Stomach (tissue), 9 donors: ENCODE results near the gene C12orf60. TPM values are rescaled to one million over a fixed set of nuclear protein-coding genes. Genes with fewer than 3 reads are reported as not detected.

ENCODE experiments used
- DNase-seq, 2 donors: peaks; one replicate each; pipeline versions ENCODE4 v3.0.0 to v3.0.0-alpha.2; 2013 to 2019
- H3K27ac ChIP-seq, 5 donors: fragments of 200-600 bp in 4 of 5; sonication (generic) in 4 of 5; one replicate each; pipeline ENCODE4 v1.5.1; 2013 to 2019; ENCODE audit warnings: mild to moderate bottlenecking in 1 of 5, moderate library complexity in 1 of 5
- H3K27me3 ChIP-seq, 3 donors: fragments of 200-600 bp; sonication (generic); one replicate each; pipeline ENCODE4 v1.5.1; 2017 to 2019; ENCODE audit warnings: mixed run types in 1 of 3
- H3K36me3 ChIP-seq, 4 donors: fragments of 200-600 bp; sonication (generic); 1 replicate in 3 of 4; 2 replicates in 1 of 4; pipeline ENCODE4 v1.5.1; 2016 to 2019
- H3K4me1 ChIP-seq, 4 donors: fragments of 200-600 bp; sonication (generic); one replicate each; pipeline ENCODE4 v1.5.1; 2016 to 2019
- H3K4me3 ChIP-seq, 4 donors: fragments of 200-600 bp; sonication (generic) in 3 of 4; one replicate each; pipeline ENCODE4 v1.5.1; 2016 to 2019; ENCODE audit warnings: mild to moderate bottlenecking in 1 of 4
- H3K9me3 ChIP-seq, 4 donors: fragments of 200-600 bp; sonication (generic); one replicate each; pipeline ENCODE4 v1.5.1; 2016 to 2019
- CTCF ChIP-seq, 7 experiments: fragments of 450-650 bp in 4 of 7; fragments of 200-600 bp in 3 of 7; sonication (generic) in 3 of 7; IDR thresholded peaks; one replicate each; pipeline ENCODE4 v1.5.1; 2016 to 2019; ENCODE audit warnings: antibody characterized with exemption in 7 of 7, control low read depth in 2 of 7, mild to moderate bottlenecking in 1 of 7
- EP300 ChIP-seq: sonication (generic); formaldehyde crosslinking; IDR thresholded peaks from one replicate; pipeline ENCODE4 v1.6.1; 2017; ENCODE audit warnings: antibody characterized with exemption
- POLR2A ChIP-seq, 4 donors: fragments of 450-650 bp; IDR thresholded peaks; one replicate each; pipeline ENCODE4 v1.6.1; 2016; ENCODE audit warnings: antibody characterized with exemption in 4 of 4, control low read depth in 2 of 4, mild to moderate bottlenecking in 1 of 4, moderate library complexity in 1 of 4
- POLR2AphosphoS5 ChIP-seq, 3 donors: sonication (generic); formaldehyde crosslinking; IDR thresholded peaks; one replicate each; pipeline ENCODE4 v1.6.1; 2016; ENCODE audit warnings: antibody characterized with exemption in 3 of 3
- WGBS, 5 donors: extraction: QIAGEN DNeasy Blood & Tissue Kit in 3 of 5; methylation state at CpG; one replicate each; pipeline versions ENCODE4 v1.1.5 to v1.1.7; 2013 to 2018; 5-methylcytosine and 5-hydroxymethylcytosine counted together
- intact Hi-C: fragments of 100-400 bp; cut with DNase I; formaldehyde crosslinking; loops from one replicate; pipeline ENCODE4 v1.15.1; 2023; ENCODE audit warnings: low total_unique reads
- polyA plus RNA-seq, 3 donors: library from polyadenylated mRNA; stranded (reverse); fragments of 200-250 nt; gene quantifications; one replicate each; pipeline ENCODE4 v1.2.3, GENCODE V29; 2013
- total RNA-seq, 5 donors: library from RNA; depleted of rRNA; stranded (reverse); fragments of >200 nt; gene quantifications; one replicate each; pipeline versions ENCODE4 v1.1.0 to v1.2.3, GENCODE V29; 2014 to 2016
- donor health status: healthy with polysubstance abuse.
- donor health status: Bipolar disorder and iron deficiency.
- donor health status: healthy.

The C12orf60 gene
- total and polyA plus RNA-seq, 8 donors: 1.0 to 3.1 (median 1.4) TPM; not detected in 2

- Histone ChIP-seq H3K27ac (peak overlapping the region; percentile 91 to 99 (median 96)), H3K27me3 (no peaks in the 10 kb centered on the region), H3K9me3 (peaks cover 0 to 12% (median 0%) of the 10 kb centered on the region in 4 donors), H3K4me1 (peaks cover 0 to 52% (median 29%) of the 10 kb centered on the region in 4 donors), H3K36me3 (peaks cover 0 to 18% (median 2%) of the 10 kb centered on the region in 4 donors), H3K4me3 (peak overlapping the region; percentile 62 to 75 (median 70))
- intact Hi-C loops: loop anchor here (2.0 kb wide), 1 partner anchor 33 kb away; the partner anchor contains the start of genes C12orf60 and WBP11
- peak; percentile 90 to 95 for DNase-seq
- TF ChIP-seq POLR2A (IDR thresholded peaks at IDR 0.05) (peak in 2 of 4 donors; percentile 25 to 35), CTCF (IDR thresholded peaks at IDR 0.05) (peak in 5 of 7 experiments; percentile 80 to 95 (median 86)), EP300 (no peak), POLR2AphosphoS5 (IDR thresholded peaks at IDR 0.05) (peak; percentile 54 to 91 (median 84))
- 0 to 1% (median 0%) methylated on average over 16 to 38 of the region's 38 CpGs for WGBS, 5 donors
Observed at GRCh38 chr12:14769969-14770495, 33.4 kb upstream of the C12orf60 start.

GRCh38 chr12:14770496-14771461 is 32.7 kb upstream of the C12orf60 start:
- peak overlapping the region; percentile 91 to 99 (median 96) for H3K27ac ChIP-seq
- DNase-seq: peak; percentile 96 to 98
- peak; percentile 78 to 100 (median 100) for TF ChIP-seq POLR2AphosphoS5 (IDR thresholded peaks at IDR 0.05)
- no peak for TF ChIP-seq EP300
- TF ChIP-seq CTCF (IDR thresholded peaks at IDR 0.05): no peak
- peak in 2 of 4 donors; percentile 91 to 99 for TF ChIP-seq POLR2A (IDR thresholded peaks at IDR 0.05)
- intact Hi-C loops: loop anchor here (2.0 kb wide), 1 partner anchor 32 kb away; the partner anchor contains the start of genes C12orf60 and WBP11
- H3K4me3 ChIP-seq: peak overlapping the region; percentile 62 to 75 (median 70)
- peaks cover 0 to 14% (median 2%) of the 10 kb centered on the region in 4 donors for H3K36me3 ChIP-seq
- H3K27me3 ChIP-seq: no peaks in the 10 kb centered on the region
- H3K4me1 ChIP-seq: peaks cover 5 to 54% (median 28%) of the 10 kb centered on the region in 4 donors
- 0 to 1% (median 0%) methylated on average over 50 to 56 of the region's 56 CpGs for WGBS, 5 donors
- peaks cover 0 to 9% (median 0%) of the 10 kb centered on the region in 4 donors for H3K9me3 ChIP-seq

- TF ChIP-seq EP300 (no peak), POLR2AphosphoS5 (IDR thresholded peaks at IDR 0.05) (no peak), POLR2A (IDR thresholded peaks at IDR 0.05) (no peak), CTCF (IDR thresholded peaks at IDR 0.05) (no peak)
- peaks cover 0 to 7% (median 2%) of the 10 kb centered on the region in 4 donors for H3K36me3 ChIP-seq
- WGBS, 5 donors: 24 to 32% (median 25%) methylated on average over 6 of the region's 6 CpGs
- H3K4me3 ChIP-seq: peak overlapping the region; percentile 62 to 75 (median 70)
- peak in 1 of 2 donors; percentile 62 for DNase-seq
- H3K27ac ChIP-seq: peak overlapping the region in 4 of 5 donors; percentile 94 to 99 (median 97)
- H3K9me3 ChIP-seq: peaks cover 0 to 2% (median 0%) of the 10 kb centered on the region in 4 donors
- intact Hi-C loops: loop anchor here (2.0 kb wide), 1 partner anchor 31 kb away; the partner anchor contains the start of genes C12orf60 and WBP11
- H3K27me3 ChIP-seq: no peaks in the 10 kb centered on the region
- peaks cover 12 to 56% (median 38%) of the 10 kb centered on the region in 4 donors for H3K4me1 ChIP-seq
Observed at GRCh38 chr12:14771651-14772137, 31.8 kb upstream of the C12orf60 start.

- Histone ChIP-seq H3K27me3 (no peaks in the 10 kb centered on the region), H3K36me3 (no peaks in the 10 kb centered on the region), H3K4me1 (peaks cover 16 to 61% (median 43%) of the 10 kb centered on the region in 4 donors), H3K4me3 (no peak overlapping the region), H3K9me3 (no peaks in the 10 kb centered on the region), H3K27ac (peak overlapping the region in 2 of 5 donors; percentile 98 to 99)
- intact Hi-C loops: no loop called here
- DNase-seq: no peak
- 77 to 88% (median 86%) methylated on average over 5 of the region's 5 CpGs for WGBS, 5 donors
- no peak for TF ChIP-seq POLR2A (IDR thresholded peaks at IDR 0.05)
Observed at GRCh38 chr12:14772946-14773345, 30.5 kb upstream of the C12orf60 start.
